HepG2 (cell line): ENCODE data around the gene EML2. TPM values are rescaled to one million over a fixed set of nuclear protein-coding genes. Genes with fewer than 3 reads are reported as not detected.

Source experiments
- BHLHE40 ChIP-seq: IDR thresholded peaks from 2 replicates; pipeline ENCODE4 v1.6.1; 2011; ENCODE audit warnings: low read length, improper control_type of control experiment
- JUNB ChIP-seq: sonication (generic); formaldehyde crosslinking; IDR thresholded peaks from 2 replicates; pipeline ENCODE4 v1.8.0; 2022; ENCODE audit warnings: missing genetic modification reagents, mild to moderate bottlenecking, borderline replicate concordance
- KLF12 ChIP-seq: sonication (generic); formaldehyde crosslinking; IDR thresholded peaks from 2 replicates; pipeline ENCODE4 v1.4.0; 2020; ENCODE audit warnings: missing genetic modification reagents, borderline replicate concordance
- NFKBIZ ChIP-seq: IDR thresholded peaks from 2 replicates; pipeline ENCODE4 v1.6.1; 2018; ENCODE audit warnings: missing genetic modification reagents, missing compliant biosample characterization
- PATZ1 ChIP-seq: sonication (generic); formaldehyde crosslinking; IDR thresholded peaks from 2 replicates; pipeline ENCODE4 v1.4.0; 2020; ENCODE audit warnings: missing genetic modification reagents
- RBM39 ChIP-seq: fragments of 200-400 bp; formaldehyde crosslinking; IDR thresholded peaks from one replicate; pipeline ENCODE4 v1.6.1; 2018; ENCODE audit warnings: antibody characterized with exemption, mild to moderate bottlenecking, low read depth, low read length; ENCODE audit not compliant: poor library complexity, severe bottlenecking
- SIN3B ChIP-seq: fragments of 150-350 bp; IDR thresholded peaks from 2 replicates; pipeline ENCODE4 v1.6.1; 2014; ENCODE audit warnings: low read length
- THAP11 ChIP-seq: IDR thresholded peaks from 2 replicates; pipeline ENCODE4 v1.6.1; 2016; ENCODE audit warnings: missing biosample characterization, missing genetic modification reagents
- ZBTB14 ChIP-seq: sonication (generic); formaldehyde crosslinking; IDR thresholded peaks from 2 replicates; pipeline ENCODE4 v1.4.0; 2020; ENCODE audit warnings: missing genetic modification reagents
- ZBTB42 ChIP-seq: sonication (generic); formaldehyde crosslinking; IDR thresholded peaks from 2 replicates; pipeline ENCODE4 v1.5.0; 2020; ENCODE audit warnings: mild to moderate bottlenecking, missing genetic modification reagents
- ZHX2 ChIP-seq, 2 experiments: sonication (generic) in 1 of 2; formaldehyde crosslinking in 1 of 2; IDR thresholded peaks; 2 replicates each; pipeline versions ENCODE4 v1.6.1 to v1.9.0; 2014 to 2022; ENCODE audit warnings: antibody characterized with exemption in 1 of 2, borderline replicate concordance in 1 of 2, inconsistent platforms in 1 of 2, low read depth in 1 of 2, missing genetic modification reagents in 1 of 2
- ZNF292 ChIP-seq: sonication (generic); formaldehyde crosslinking; IDR thresholded peaks from 2 replicates; pipeline ENCODE4 v1.8.1; 2022; ENCODE audit warnings: mild to moderate bottlenecking, low read depth, missing genetic modification reagents, borderline replicate concordance
- ZNF430 ChIP-seq: sonication (generic); formaldehyde crosslinking; IDR thresholded peaks from 2 replicates; pipeline ENCODE4 v1.9.0; 2021; ENCODE audit warnings: mild to moderate bottlenecking, missing genetic modification reagents
- ZNF543 ChIP-seq: sonication (generic); formaldehyde crosslinking; IDR thresholded peaks from 2 replicates; pipeline ENCODE4 v1.4.0; 2020; ENCODE audit warnings: mild to moderate bottlenecking, missing genetic modification reagents
- ZNF619 ChIP-seq: sonication (generic); formaldehyde crosslinking; IDR thresholded peaks from 2 replicates; pipeline ENCODE4 v1.4.0; 2020; ENCODE audit warnings: mild to moderate bottlenecking, missing genetic modification reagents
- polyA plus RNA-seq, 8 experiments: library from polyadenylated mRNA; depleted of rRNA in 3 of 8; stranded (reverse) in 7 of 8; unstranded in 1 of 8; fragments of >200 nt; fragmentation: Illumina TruSeq in 4 of 8; extraction: Trizol in 4 of 8; gene quantifications; 2 replicates each; pipeline versions ENCODE4 v1.2.1 to v1.2.3, GENCODE V29; 2011 to 2016; ENCODE audit warnings: low read depth in 4 of 8, missing spikeins in 1 of 8, mixed read lengths in 1 of 8; ENCODE audit not compliant: insufficient read depth in 1 of 8
- total RNA-seq, 5 experiments: library from RNA; depleted of rRNA; stranded (reverse); fragments of >200 nt; fragmentation: Illumina TruSeq; extraction: Trizol; gene quantifications; 2 replicates each; pipeline ENCODE4 v1.2.3, GENCODE V29; 2016; ENCODE audit warnings: low read depth in 1 of 5
- TF ChIP-seq, protein P1 (sequence below): sonication (generic); formaldehyde crosslinking; IDR thresholded peaks from 2 replicates; pipeline ENCODE4 v1.4.0; 2020; ENCODE audit warnings: mild to moderate bottlenecking, missing genetic modification reagents
- TF ChIP-seq, protein P2 (sequence below): sonication (generic); formaldehyde crosslinking; IDR thresholded peaks from 2 replicates; pipeline ENCODE4 v1.4.0; 2020; ENCODE audit warnings: missing genetic modification reagents

Gene EML2
- total and polyA plus RNA-seq, 2 of the 13 experiments (the other 11 are each of a cell fraction or from before 2014, with no cell fraction given) = 7.3 to 12.9 TPM

DNA sequence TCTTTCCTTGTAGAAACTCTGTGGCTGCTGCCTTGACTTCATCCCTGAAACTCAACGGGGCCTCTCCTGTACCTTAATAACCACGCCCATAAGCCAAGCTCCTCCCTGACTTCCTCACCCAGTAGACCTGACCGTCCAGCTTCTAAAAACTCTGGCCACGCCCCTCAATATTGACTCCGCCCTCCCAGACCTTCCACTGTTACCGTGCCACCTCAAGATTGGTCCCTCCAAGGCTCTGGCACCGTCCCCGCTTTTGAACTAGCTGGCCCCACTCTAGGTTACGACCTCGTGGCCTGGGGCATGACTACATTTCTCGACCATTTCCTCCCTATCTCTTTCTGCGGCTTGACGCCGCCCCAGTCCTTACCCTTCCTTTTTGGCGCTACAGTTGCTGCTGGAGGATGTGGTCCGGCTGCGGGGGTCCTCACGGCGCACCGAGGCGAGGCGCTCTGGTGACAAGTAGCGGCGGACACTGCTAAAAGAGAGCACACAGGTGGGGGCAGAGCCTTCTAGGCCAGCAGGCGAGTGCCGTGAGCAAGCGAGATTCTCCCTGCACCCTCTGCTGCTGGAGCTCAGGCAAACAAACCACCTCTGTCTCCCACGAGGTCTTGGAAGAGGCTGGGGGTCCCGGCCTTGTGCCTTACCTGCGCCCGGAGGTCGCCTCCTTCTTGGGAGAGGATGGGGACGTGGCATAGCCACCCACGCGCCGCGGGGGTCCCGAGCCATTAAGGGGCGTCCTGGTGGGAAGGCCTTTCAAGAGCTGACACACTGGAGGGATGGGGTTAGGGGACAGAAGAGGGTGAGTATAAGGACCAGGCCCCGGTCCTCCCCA lies 2.3 kb upstream of the EML2 start (continued):
- no peak for TF ChIP-seq ZBTB14
- no peak for TF ChIP-seq BHLHE40
- TF ChIP-seq ZBTB42 (CRISPR knock-in tag) = no peak
- TF ChIP-seq ZHX2 (IDR thresholded peaks at IDR 0.05; ENCODE audit: low read depth) = no peak
- no peak for TF ChIP-seq ZHX2 (CRISPR knock-in tag; IDR thresholded peaks at IDR 0.05; ENCODE audit: borderline replicate concordance)
- TF ChIP-seq ZNF430 (CRISPR knock-in tag) = no peak
- TF ChIP-seq NFKBIZ = no peak
- TF ChIP-seq RBM39 = peak; percentile 23
- TF ChIP-seq, protein P1, sequence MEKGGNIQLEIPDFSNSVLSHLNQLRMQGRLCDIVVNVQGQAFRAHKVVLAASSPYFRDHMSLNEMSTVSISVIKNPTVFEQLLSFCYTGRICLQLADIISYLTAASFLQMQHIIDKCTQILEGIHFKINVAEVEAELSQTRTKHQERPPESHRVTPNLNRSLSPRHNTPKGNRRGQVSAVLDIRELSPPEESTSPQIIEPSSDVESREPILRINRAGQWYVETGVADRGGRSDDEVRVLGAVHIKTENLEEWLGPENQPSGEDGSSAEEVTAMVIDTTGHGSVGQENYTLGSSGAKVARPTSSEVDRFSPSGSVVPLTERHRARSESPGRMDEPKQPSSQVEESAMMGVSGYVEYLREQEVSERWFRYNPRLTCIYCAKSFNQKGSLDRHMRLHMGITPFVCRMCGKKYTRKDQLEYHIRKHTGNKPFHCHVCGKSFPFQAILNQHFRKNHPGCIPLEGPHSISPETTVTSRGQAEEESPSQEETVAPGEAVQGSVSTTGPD (CRISPR knock-in tag) = no peak
- no peak for TF ChIP-seq ZNF543
- TF ChIP-seq, protein P2, sequence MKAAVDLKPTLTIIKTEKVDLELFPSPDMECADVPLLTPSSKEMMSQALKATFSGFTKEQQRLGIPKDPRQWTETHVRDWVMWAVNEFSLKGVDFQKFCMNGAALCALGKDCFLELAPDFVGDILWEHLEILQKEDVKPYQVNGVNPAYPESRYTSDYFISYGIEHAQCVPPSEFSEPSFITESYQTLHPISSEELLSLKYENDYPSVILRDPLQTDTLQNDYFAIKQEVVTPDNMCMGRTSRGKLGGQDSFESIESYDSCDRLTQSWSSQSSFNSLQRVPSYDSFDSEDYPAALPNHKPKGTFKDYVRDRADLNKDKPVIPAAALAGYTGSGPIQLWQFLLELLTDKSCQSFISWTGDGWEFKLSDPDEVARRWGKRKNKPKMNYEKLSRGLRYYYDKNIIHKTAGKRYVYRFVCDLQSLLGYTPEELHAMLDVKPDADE (CRISPR knock-in tag) = no peak
- TF ChIP-seq KLF12 (CRISPR knock-in tag) = no peak
- no peak; the same call in 1 of the 2 replicates for TF ChIP-seq PATZ1 (CRISPR knock-in tag)
- TF ChIP-seq SIN3B = no peak
- no peak for TF ChIP-seq JUNB
- TF ChIP-seq THAP11 (CRISPR knock-in tag) = no peak; the same call in 1 of the 2 replicates
- no peak for TF ChIP-seq ZNF292 (CRISPR knock-in tag)
- TF ChIP-seq ZNF619 (CRISPR knock-in tag) = no peak
